Measurements from ENCODE around the gene TENM4.

DNA sequence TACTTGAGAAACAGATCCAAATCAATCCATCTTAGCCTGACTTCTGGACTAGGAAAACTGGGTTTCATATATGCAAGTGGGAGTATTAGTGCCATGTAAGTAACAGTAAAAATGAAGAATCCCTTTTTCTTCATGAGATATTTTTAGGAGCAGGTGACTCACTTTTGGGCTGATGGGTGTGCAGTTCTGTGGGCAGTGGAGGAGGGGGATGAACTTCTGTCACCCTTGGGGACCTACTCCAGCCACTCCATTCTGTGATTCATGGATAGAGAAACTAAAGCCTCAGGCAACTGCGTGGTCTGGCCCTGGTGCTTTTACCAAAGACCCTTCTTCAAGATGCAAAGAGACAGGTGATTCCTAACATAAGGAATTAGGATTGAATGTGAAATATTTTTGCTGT lies 657.5 kb downstream of the TENM4 start:
- no peak for TF ChIP-seq JUNB (IDR thresholded peaks at IDR 0.05)
- no peak for TF ChIP-seq EP300 (IDR thresholded peaks at IDR 0.05)
- TF ChIP-seq, protein P1, sequence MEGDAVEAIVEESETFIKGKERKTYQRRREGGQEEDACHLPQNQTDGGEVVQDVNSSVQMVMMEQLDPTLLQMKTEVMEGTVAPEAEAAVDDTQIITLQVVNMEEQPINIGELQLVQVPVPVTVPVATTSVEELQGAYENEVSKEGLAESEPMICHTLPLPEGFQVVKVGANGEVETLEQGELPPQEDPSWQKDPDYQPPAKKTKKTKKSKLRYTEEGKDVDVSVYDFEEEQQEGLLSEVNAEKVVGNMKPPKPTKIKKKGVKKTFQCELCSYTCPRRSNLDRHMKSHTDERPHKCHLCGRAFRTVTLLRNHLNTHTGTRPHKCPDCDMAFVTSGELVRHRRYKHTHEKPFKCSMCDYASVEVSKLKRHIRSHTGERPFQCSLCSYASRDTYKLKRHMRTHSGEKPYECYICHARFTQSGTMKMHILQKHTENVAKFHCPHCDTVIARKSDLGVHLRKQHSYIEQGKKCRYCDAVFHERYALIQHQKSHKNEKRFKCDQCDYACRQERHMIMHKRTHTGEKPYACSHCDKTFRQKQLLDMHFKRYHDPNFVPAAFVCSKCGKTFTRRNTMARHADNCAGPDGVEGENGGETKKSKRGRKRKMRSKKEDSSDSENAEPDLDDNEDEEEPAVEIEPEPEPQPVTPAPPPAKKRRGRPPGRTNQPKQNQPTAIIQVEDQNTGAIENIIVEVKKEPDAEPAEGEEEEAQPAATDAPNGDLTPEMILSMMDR (IDR thresholded peaks at IDR 0.05) = no peak
- TF ChIP-seq RNF2 (IDR thresholded peaks at IDR 0.05; ENCODE audit: borderline replicate concordance, low read depth) = no peak
- TF ChIP-seq KDM1A (IDR thresholded peaks at IDR 0.05; ENCODE audit: low read depth) = no peak
- no peak for TF ChIP-seq MAFK (IDR thresholded peaks at IDR 0.05; ENCODE audit: partially characterized antibody)
- TF ChIP-seq PHF8 (IDR thresholded peaks at IDR 0.05; ENCODE audit: borderline replicate concordance, low read depth) = no peak
- no peak for TF ChIP-seq BHLHE40 (IDR thresholded peaks at IDR 0.05; ENCODE audit: low read depth, low read length)
- no peak for TF ChIP-seq CHD4 (IDR thresholded peaks at IDR 0.05; ENCODE audit: borderline replicate concordance)
- TF ChIP-seq POLR2A (IDR thresholded peaks at IDR 0.05; ENCODE audit: low read length) = no peak
- TF ChIP-seq, protein P2, sequence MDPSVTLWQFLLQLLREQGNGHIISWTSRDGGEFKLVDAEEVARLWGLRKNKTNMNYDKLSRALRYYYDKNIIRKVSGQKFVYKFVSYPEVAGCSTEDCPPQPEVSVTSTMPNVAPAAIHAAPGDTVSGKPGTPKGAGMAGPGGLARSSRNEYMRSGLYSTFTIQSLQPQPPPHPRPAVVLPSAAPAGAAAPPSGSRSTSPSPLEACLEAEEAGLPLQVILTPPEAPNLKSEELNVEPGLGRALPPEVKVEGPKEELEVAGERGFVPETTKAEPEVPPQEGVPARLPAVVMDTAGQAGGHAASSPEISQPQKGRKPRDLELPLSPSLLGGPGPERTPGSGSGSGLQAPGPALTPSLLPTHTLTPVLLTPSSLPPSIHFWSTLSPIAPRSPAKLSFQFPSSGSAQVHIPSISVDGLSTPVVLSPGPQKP (IDR thresholded peaks at IDR 0.05; ENCODE audit: low read depth, low read length) = no peak
- TF ChIP-seq, protein P3, sequence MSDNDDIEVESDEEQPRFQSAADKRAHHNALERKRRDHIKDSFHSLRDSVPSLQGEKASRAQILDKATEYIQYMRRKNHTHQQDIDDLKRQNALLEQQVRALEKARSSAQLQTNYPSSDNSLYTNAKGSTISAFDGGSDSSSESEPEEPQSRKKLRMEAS (IDR thresholded peaks at IDR 0.05) = no peak
- TF ChIP-seq CEBPB (IDR thresholded peaks at IDR 0.05) = no peak
- TF ChIP-seq TP53 (CRISPR knock-in tag; IDR thresholded peaks at IDR 0.05) = no peak
